AML-193 (cell line): Measurements from ENCODE around the gene CCDC149.

Source experiments
- DNase-seq, 2 experiments: peaks; one replicate each; lab custom pipeline; 2025; lab: John Stamatoyannopoulos, UW

Gene CCDC149

DNA sequence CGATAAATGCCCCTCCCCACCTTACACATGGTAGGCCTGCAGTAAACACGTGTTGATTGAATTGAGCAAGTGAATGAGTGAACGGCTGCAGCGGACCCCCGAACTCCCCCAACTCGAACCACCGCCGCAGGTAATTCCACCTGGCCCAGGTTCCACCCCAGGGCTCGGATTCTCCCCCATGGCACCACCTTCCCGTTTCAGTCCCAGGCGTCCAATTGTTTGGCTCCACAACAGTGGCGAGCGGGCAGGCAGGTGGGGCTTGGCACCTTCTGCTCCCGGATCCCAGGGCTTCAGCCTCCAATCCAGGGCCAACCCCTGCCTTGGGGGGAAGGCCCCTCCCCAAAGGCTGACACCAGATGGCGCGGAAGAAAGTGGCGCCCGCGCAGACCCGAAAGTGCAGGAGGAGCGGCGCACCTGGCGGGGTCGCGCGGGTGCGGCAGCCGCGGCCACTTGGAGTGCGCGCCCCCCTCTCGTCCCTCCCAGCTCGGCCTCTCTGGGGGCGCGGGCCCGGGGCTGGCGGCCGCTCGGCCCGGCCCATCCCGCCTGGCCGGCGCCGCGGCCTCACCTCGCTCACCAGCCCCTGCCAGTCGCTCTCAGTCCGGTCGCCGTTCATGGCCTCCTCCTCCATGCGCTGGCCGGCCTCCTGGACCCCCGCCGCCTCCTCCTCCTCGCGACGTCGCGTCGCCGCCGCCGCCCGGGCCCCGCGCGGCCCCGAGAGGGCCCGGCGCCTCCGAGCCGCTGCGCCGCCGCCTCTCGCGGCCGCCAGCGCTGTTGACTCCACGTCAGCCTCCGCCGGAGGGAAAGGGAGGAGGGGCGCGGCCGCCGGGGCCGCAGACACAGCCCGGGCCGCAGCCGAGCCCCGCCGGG is at the start of gene CCDC149:
Gene CCDC149 (minus strand): TSS at position 791 of the 867 bp plus-strand sequence. CDS start 178 bp downstream, at position 613.
- DNase-seq = no peak

DNA sequence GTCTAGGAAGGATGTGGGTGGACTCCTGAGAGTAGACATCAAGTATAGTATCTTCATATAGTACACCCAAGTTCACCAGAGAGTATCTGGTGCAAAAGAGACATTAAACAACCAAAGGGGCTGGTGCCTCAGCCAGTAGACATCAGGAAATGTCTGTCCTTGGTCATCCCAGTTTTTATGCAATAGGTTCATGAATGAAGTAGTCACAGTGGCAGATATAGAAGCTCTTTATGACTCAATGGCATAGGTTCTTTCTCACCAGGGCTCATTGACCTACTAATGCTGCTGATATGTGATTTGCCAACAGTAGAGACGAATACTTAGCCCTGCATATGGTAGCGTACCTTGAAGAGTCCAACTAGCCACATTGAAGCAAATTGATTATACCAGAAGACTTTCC is 45.0 kb upstream of the CCDC149 start:
- DNase-seq = no peak

GRCh38 chr4:24956763-24957162 is 43.9 kb upstream of the CCDC149 start:
- DNase-seq = no peak

- no peak for DNase-seq
Measured at GRCh38 chr4:24956091-24956490, 43.2 kb upstream of the CCDC149 start.

- DNase-seq = no peak
Measured at GRCh38 chr4:24952667-24953066, 39.8 kb upstream of the CCDC149 start.

DNA sequence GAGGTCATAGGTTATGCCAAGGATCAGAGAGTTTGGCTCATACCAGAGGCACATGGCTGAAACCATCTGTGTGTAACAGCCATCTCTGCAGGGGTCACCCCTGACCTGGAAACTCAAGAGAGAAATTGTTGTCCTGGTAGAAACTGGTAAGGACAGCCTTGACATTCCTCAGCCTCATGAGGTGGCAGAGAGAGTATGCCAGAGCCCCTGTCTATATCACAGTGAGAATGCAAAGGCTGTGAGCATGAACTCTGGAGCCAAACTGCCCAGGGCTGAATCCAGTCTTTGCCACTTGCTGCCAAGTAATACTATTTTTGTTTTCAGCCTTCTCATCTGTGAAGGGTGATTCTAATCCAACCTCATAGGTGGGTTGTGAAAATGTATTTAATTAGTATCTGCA is 37.1 kb upstream of the CCDC149 start:
- DNase-seq = no peak

- no peak for DNase-seq
Measured at GRCh38 chr4:24937917-24938281, 25.1 kb upstream of the CCDC149 start.

DNA sequence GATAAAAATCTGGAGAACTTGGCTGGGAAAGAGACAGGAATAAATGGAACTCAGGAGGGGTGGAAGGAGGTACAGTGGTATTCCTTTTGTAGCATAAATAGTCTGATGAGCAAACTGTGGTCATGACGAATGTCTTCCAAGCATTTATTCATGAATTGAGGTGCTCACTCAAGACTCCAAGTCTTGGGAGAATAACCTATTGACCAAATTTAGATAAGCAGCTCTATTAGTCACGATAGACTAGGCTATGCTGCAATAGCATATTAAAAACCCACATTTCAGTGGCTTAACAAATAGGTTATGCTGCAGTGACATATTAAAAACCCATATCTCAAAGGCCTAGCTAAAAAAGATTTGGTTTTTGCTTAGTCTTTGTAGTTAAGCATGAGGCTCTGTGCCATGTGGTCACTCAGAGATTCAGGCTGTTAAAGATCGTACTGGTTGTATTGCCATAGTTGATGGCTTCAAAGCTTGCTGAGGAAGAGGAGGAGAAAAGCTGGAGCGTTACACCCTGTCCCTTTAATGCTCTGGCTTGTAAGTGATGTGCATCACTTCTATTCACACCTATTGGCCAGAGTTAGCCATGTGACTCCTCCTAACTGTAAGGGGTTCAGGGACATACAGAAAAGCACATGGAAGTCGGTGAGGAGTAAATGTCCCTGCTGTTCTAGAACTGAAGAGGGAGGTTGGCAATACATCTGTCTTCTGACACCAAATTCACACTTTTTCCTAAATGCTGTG is 24.5 kb upstream of the CCDC149 start:
- no peak for DNase-seq

- no peak for DNase-seq
Measured at GRCh38 chr4:24935856-24936255, 23.0 kb upstream of the CCDC149 start.

- no peak for DNase-seq
Measured at GRCh38 chr4:24934311-24934710, 21.5 kb upstream of the CCDC149 start.

- no peak for DNase-seq
Measured at GRCh38 chr4:24933684-24934275, 20.9 kb upstream of the CCDC149 start.

GRCh38 chr4:24932515-24933225 is 19.8 kb upstream of the CCDC149 start:
- no peak for DNase-seq

DNA sequence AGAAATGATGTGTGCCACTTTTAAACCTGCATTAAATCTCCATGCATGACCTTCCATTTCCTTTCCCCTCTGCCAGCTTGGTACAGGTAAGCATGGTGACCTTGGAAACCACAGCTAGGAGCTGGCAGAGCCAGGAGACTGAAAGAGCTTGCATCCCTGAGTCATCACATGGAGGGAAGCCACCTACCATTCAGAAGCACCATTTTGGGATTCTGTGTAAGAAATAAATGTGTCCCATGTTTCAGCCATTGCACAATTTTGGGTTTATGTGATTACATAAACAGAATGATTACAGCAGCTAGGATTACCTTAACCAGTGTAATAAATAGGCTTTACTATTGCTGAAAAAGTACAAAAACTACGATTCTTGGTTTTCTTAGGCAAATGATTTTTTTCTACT is 17.3 kb upstream of the CCDC149 start:
- no peak for DNase-seq

DNA sequence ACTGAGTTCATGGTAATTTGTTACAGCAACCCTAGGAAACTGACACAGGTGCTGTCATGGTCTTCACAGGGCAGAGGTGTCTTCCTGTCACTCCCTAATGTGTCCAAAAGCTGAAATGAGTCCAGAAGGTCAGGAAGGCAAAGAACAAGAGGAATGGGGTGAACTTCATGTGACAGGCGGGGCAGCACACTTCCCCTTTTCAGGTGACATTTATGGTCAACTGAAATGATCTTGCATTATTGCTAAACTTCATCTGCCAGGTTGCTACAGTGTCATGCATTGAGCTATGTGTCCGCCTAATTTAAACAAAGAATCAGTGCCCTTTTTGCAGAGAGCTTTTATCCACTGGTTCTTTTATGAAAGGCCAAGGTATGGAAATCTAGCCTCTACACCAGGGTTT is 15.9 kb upstream of the CCDC149 start:
- no peak for DNase-seq

DNA sequence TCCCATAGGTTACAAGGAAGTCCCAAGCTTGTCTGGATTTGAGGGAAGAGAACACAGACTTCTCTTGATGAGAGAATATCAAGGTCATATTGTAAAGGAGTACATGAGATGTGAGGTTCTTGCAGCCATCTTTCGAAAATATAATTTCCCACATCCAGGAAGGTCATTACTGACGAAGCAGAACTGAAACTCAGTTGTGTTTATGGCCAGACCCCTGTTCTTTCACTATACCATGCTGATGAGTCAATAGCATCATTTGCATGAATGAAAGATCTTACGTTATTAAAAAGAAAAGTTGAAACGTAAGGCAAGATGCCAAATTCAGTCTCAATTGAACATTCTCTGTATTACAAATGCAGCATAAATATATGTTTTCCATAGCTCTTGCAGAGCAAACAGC is 14.2 kb upstream of the CCDC149 start:
- no peak for DNase-seq

DNA sequence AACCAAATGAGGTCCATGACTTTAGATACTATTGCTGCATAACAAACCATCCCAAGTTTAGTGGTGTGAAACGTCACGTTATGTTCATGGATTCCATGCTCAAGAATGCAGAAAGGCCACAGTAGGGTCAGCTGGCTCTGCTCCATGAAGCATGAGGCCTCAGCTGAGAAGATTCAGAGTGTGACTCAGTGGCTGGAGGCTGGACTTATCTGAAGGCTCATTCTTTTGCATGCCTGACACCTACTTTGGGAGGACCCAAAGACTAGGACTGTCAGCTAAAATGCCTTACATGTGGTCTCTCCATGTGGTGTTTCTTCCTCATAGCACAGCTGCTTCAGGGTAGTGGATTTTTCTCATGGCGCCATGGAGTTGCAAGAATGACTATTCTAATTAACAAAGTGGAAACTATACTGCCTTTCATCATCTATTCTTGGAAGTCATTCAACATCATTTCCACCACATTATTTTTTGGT is 11.5 kb upstream of the CCDC149 start:
- no peak for DNase-seq

DNA sequence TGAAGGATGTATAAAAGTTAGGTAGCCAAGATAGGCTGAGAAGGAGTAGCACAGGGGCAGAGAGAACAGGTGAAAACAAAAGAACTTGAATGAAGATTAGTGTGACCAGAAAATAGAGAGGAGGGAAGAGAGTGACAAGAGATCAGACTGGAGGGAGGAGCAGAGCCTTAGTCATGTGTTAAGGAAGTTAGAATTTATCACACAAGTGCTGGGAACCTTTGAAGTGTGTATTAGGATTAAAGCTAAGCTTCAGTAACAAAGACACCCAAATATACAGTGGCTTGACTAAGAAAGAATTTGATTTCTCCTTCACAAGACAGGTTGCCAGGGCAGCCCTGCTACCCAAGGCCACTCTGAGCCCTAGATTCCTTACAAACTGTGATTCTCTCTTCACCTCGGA is 10.7 kb upstream of the CCDC149 start:
- DNase-seq = no peak

- no peak for DNase-seq
Measured at GRCh38 chr4:24923002-24923401, 10.2 kb upstream of the CCDC149 start.

GRCh38 chr4:24922416-24922815 is 9.6 kb upstream of the CCDC149 start:
- DNase-seq = no peak

GRCh38 chr4:24921491-24921890 is 8.6 kb upstream of the CCDC149 start:
- no peak for DNase-seq

- no peak for DNase-seq
Measured at GRCh38 chr4:24920008-24920407, 7.2 kb upstream of the CCDC149 start.
